ENCODE results near the gene ELAC1.

GRCh38 chr18:50992351-50992762 is 24.5 kb downstream of the ELAC1 start:
- no peak for TF ChIP-seq CTCF (IDR thresholded peaks at IDR 0.05; ENCODE audit: insufficient read depth, low read length)
- no peak for TF ChIP-seq POLR2AphosphoS5 (IDR thresholded peaks at IDR 0.05; ENCODE audit: low read depth)
- no peak for TF ChIP-seq REST (IDR thresholded peaks at IDR 0.05; ENCODE audit: insufficient replicate concordance, low read depth)

Measured in HL-60 (cell line).